Panc1 (cell line): ENCODE measurements around the gene ZDHHC11B. TPM values are rescaled to one million over a fixed set of nuclear protein-coding genes. Genes with fewer than 3 reads are reported as not detected.

Experiments
- ATAC-seq: fragments of 200-7000 bp; cut with Tn5 transposase; 2 replicates; pipeline ENCODE4 v1.9.1; 2020; ENCODE audit warnings: mild to moderate bottlenecking, moderate library complexity
- BruUV-seq: library from RNA; stranded (reverse); fragments of 400-500 nt; replicated peaks from 2 replicates; lab custom pipeline; 2021; lab: Mats Ljungman, UMichigan
- CTCF ChIA-PET: fragments of 300-600 bp; sonication (Branson Sonifier 250); formaldehyde crosslinking; loops from one replicate; lab custom pipeline; 2022; ENCODE audit warnings: antibody characterized with exemption; lab: Charles Lee
- POLR2A ChIA-PET: fragments of 300-600 bp; sonication (Branson Sonifier 250); formaldehyde crosslinking; loops from one replicate; lab custom pipeline; 2022; ENCODE audit warnings: antibody characterized with exemption; lab: Charles Lee
- DNase-seq: peaks from one replicate; pipeline ENCODE4 v3.0.0-alpha.2; 2010; ENCODE audit warnings: low read depth, low spot score
- H3K27ac ChIP-seq: 2 replicates; pipeline ENCODE4 v1.5.1; 2011; ENCODE audit warnings: mild to moderate bottlenecking, low read length, inconsistent platforms
- H3K27me3 ChIP-seq: fragments of 200-500 bp; sonication (Bioruptor generic); 2 replicates; pipeline ENCODE4 v1.6.0; 2014; ENCODE audit warnings: low read length, inconsistent platforms; ENCODE audit not compliant: control insufficient read depth, insufficient read depth
- H3K36me3 ChIP-seq: fragments of 200-500 bp; sonication (Bioruptor generic); 2 replicates; pipeline ENCODE4 v1.5.1; 2014; ENCODE audit warnings: inconsistent platforms, mild to moderate bottlenecking, low read length, moderate library complexity; ENCODE audit not compliant: control insufficient read depth, insufficient read depth
- H3K4me1 ChIP-seq: 2 replicates; pipeline ENCODE4 v1.5.1; 2011; ENCODE audit warnings: inconsistent platforms, mild to moderate bottlenecking, low read length, moderate library complexity; ENCODE audit not compliant: control insufficient read depth, insufficient read depth
- H3K4me3 ChIP-seq, 2 experiments: 2 replicates each; pipeline ENCODE4 v1.5.1; 2011 to 2012; ENCODE audit warnings: low read depth in 2 of 2, low read length in 2 of 2, mild to moderate bottlenecking in 2 of 2, inconsistent platforms in 1 of 2, moderate library complexity in 1 of 2
- H3K9me3 ChIP-seq: fragments of 200-500 bp; sonication (Bioruptor generic); 2 replicates; pipeline ENCODE4 v1.5.1; 2014; ENCODE audit warnings: low read depth, mild to moderate bottlenecking, inconsistent platforms, low read length, moderate library complexity; ENCODE audit not compliant: control insufficient read depth, insufficient read depth
- POLR2AphosphoS5 ChIP-seq: IDR thresholded peaks from 2 replicates; pipeline ENCODE4 v1.6.1; 2012; ENCODE audit warnings: mild to moderate bottlenecking, low read depth, low read length, moderate library complexity
- REST ChIP-seq, 2 experiments: IDR thresholded peaks; 2 replicates each; pipeline ENCODE4 v1.6.1; 2011 to 2012; ENCODE audit warnings: low read depth in 2 of 2, control low read depth in 1 of 2, low read length in 1 of 2, mild to moderate bottlenecking in 1 of 2, moderate library complexity in 1 of 2; ENCODE audit not compliant: insufficient read depth in 1 of 2
- SIN3A ChIP-seq: IDR thresholded peaks from 2 replicates; pipeline ENCODE4 v1.6.1; 2012; ENCODE audit warnings: low read depth, mild to moderate bottlenecking, low read length, moderate library complexity, borderline replicate concordance; ENCODE audit not compliant: insufficient read depth
- TCF7L2 ChIP-seq: IDR thresholded peaks from 2 replicates; pipeline ENCODE4 v1.6.1; 2011; ENCODE audit warnings: mild to moderate bottlenecking, low read depth, low read length, inconsistent platforms
- in situ Hi-C: cut with HindIII; loops from 2 replicates; pipeline ENCODE4 v1.10.0; 2016; ENCODE audit warnings: low sequenced_read_pairs, low pct_unique_long_range_greater_than_20kb
- intact Hi-C: fragments of 100-400 bp; cut with micrococcal nuclease; formaldehyde crosslinking; loops from one replicate; pipeline ENCODE4 v1.10.0; 2022; ENCODE audit not compliant: unreplicated experiment
- total RNA-seq: library from RNA; stranded (reverse); gene quantifications from one replicate; pipeline ENCODE4 v1.2.1, GENCODE V29; 2021; ENCODE audit not compliant: unreplicated experiment
- TF ChIP-seq, protein P1 (sequence below): fragments of 450-650 bp; IDR thresholded peaks from 2 replicates; pipeline ENCODE4 v1.5.1; 2017; ENCODE audit warnings: mild to moderate bottlenecking

Gene ZDHHC11B
- total RNA-seq, 1 experiment from 2014 or later, result 1.4 TPM

- in situ Hi-C loops, result no loop called here
Measured at GRCh38 chr5:758698-759053, 25.9 kb downstream of the ZDHHC11B start.

GRCh38 chr5:757931-758697 lies 26.4 kb downstream of the ZDHHC11B start:
- no peaks in the 10 kb centered on the region for H3K9me3 ChIP-seq
- in situ Hi-C loops (no loop called here), intact Hi-C loops (no loop called here)
- H3K4me1 ChIP-seq, result peaks cover 8% of the 10 kb centered on the region; the same call in 1 of the 2 replicates
- H3K27me3 ChIP-seq, result no peaks in the 10 kb centered on the region
- no peaks in the 10 kb centered on the region for H3K36me3 ChIP-seq
- no peak overlapping the region for H3K27ac ChIP-seq
- ChIA-PET CTCF (interaction anchor here (0.6 kb wide), 1 partner anchor 114 kb away, joined by 3 read pairs; no protein-coding TSS in a partner anchor), POLR2A (interaction anchor here (0.6 kb wide), 1 partner anchor 15 kb away, joined by 4 read pairs; no protein-coding TSS in a partner anchor)
- TF ChIP-seq TCF7L2 (no peak), REST (IDR thresholded peaks at IDR 0.05; ENCODE audit: insufficient read depth in 1 of 2, low read depth in 2 of 2, low read length in 1 of 2) (no peak), SIN3A (no peak), POLR2AphosphoS5 (no peak)
- TF ChIP-seq, protein P1, sequence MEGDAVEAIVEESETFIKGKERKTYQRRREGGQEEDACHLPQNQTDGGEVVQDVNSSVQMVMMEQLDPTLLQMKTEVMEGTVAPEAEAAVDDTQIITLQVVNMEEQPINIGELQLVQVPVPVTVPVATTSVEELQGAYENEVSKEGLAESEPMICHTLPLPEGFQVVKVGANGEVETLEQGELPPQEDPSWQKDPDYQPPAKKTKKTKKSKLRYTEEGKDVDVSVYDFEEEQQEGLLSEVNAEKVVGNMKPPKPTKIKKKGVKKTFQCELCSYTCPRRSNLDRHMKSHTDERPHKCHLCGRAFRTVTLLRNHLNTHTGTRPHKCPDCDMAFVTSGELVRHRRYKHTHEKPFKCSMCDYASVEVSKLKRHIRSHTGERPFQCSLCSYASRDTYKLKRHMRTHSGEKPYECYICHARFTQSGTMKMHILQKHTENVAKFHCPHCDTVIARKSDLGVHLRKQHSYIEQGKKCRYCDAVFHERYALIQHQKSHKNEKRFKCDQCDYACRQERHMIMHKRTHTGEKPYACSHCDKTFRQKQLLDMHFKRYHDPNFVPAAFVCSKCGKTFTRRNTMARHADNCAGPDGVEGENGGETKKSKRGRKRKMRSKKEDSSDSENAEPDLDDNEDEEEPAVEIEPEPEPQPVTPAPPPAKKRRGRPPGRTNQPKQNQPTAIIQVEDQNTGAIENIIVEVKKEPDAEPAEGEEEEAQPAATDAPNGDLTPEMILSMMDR, result no peak
- no TSS peak for BruUV-seq
- ATAC-seq (0 out of 2 replicates have a peak, but pooled peaks have one; percentile 4), DNase-seq (no peak)
- no peak overlapping the region for H3K4me3 ChIP-seq

More at GRCh38 chr5:758698-759053, 25.9 kb downstream of the ZDHHC11B start:
- Histone ChIP-seq H3K4me3 (no peak overlapping the region), H3K27ac (no peak overlapping the region), H3K27me3 (no peaks in the 10 kb centered on the region), H3K4me1 (peaks cover 8% of the 10 kb centered on the region; the same call in 1 of the 2 replicates), H3K9me3 (no peaks in the 10 kb centered on the region), H3K36me3 (no peaks in the 10 kb centered on the region)
- no peak for DNase-seq
- POLR2A ChIA-PET, result no interaction called here
- CTCF ChIA-PET, result no interaction called here
- no TSS peak for BruUV-seq
- ATAC-seq, result no peak
- intact Hi-C loops, result no loop called here
- TF ChIP-seq, protein P1, result no peak
- TF ChIP-seq SIN3A, result no peak
- TF ChIP-seq POLR2AphosphoS5, result no peak
- TF ChIP-seq REST (IDR thresholded peaks at IDR 0.05; ENCODE audit: insufficient read depth in 1 of 2, low read depth in 2 of 2, low read length in 1 of 2), result no peak
- TF ChIP-seq TCF7L2, result no peak
